Measurements from ENCODE around the gene TBX4.

The TBX4 gene

DNA sequence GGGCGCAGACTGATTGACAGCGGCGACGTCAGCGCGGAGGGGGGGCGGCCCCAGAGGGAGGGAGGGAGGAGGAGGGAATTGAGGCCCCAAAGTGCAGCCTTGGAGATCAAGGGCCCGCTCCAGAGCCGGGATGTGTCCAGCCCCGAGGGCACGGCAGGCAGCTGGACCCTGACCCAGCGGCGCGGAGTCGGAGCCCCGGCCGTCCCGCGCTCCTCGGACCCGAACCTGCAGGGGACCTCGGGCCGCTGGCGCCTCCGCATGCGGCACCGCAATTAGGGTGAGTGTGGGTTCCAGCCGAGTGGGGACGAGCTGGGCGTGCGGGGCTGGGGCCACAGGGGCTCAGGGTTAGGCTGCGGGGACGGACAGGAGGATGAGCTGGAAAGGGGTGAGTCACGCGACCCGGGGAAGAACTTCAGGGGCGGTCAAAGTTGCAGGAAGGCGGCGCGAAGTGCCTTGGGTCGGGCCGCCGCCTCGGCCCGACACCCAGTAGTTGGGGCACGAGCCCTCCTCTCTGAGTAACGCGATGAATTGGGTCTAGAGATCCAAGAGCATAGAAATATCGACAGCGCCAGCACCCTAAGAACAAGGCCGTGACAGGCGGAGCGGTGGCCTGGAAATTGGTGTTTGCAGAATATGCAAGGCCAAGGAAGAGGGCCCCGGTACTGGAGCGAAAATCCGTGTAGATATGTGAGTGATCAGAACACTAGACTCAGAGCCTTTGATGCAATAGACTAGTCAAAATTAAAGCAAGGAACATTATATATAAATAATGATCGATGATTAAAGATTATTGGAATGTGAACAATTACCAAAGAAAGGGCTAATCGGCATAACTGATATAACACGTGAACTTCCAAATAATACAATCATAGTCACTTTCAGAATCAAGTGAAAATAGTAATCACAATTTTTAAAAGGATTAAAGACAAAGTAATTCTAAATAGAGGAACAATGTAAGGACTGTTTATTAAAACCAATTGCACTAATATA, at the start of gene TBX4:
Gene TBX4 (plus strand): TSS at position 122 of the 990 bp plus-strand sequence. CDS start 4,069 bp downstream, outside the sequence.
- DNase-seq (ENCODE audit: low spot score), result no peak

DNA sequence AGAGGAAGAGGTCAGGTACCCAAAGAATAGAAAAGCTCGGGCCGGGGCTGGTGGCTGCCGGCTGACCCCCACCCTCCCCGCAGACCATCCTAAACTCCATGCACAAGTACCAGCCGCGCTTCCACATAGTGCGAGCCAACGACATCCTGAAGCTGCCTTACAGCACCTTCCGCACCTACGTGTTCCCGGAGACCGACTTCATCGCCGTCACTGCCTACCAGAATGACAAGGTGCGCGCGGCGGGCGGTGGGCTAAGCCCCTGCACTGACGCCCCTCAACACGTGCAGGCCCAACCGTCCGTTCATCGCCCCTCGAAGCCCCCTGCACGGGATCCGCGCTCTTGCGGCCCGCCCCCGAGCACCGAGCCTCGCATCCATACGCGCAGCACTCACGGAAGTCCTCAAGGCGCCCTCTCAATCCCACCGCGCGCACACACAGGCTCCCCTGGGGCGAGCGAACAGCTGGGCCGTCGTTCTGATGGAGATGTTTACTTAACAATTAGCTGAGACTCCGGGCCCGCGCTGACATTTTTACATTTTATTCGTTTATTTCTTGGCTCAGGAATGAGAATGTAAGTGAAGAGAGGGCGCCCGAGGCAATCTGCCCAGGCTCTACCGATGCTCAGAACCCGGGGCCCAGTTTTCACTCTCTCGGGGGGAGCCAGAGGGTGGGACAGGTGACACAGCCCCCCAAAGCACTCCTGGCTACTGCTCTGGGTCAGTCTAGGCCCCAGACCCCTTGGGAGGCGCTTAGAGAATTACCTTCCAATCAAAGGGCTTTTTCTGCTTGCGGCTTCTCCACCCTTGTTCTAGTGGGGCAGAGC, 49.0 kb upstream of the TBX4 start:
- no peak for DNase-seq (ENCODE audit: low spot score)

DNA sequence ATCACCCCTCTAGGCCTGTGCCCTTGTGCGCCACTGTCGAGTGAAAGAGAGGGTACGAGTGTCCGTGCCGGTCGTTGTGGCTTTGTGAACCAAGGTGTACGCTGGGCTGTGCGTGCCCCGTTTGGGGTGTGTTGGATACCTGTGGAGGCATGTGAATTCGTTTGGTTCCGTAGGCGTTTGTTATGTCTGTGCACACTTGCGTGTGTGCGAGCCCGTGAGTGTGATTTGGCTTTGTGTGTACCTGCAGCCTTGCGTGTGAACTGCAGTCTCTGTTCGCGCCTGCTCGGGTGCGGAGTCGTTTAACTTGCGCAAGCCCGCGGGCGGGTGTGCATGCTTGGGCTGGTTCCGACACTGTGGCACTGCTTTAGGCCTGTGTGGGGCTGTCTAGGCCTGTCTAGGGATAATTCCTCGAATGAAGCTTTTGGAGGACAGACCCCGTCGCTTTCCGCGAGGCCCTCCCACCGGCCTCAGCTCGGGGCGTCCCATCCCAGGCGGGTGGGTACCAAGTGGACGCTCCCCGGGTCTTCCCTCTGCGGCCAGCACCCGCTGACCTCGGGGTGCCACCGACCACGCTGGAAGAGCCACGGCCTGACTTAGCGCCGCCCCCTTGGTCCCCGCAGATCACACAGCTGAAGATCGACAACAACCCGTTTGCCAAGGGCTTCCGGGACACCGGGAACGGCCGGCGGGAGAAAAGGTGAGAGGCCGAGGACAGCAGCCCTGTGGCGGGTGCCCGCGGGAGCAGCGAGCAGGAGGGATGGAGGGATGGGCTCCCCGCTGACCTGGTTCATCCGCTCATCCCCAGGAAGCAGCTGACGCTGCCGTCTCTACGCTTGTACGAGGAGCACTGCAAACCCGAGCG, 48.2 kb upstream of the TBX4 start:
- peak; percentile 69 for DNase-seq (ENCODE audit: low spot score)

DNA sequence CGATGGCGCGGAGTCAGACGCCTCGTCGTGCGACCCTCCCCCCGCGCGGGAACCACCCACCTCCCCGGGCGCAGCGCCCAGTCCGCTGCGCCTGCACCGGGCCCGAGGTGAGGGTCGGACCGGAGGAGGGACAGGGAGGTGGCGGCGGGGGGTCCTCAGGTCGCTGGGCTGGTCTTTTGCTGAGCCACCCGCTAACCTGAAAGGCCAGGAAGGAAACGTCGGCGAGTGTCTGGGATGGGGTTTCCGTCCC, 47.6 kb upstream of the TBX4 start:
- no peak for DNase-seq (ENCODE audit: low spot score)

DNA sequence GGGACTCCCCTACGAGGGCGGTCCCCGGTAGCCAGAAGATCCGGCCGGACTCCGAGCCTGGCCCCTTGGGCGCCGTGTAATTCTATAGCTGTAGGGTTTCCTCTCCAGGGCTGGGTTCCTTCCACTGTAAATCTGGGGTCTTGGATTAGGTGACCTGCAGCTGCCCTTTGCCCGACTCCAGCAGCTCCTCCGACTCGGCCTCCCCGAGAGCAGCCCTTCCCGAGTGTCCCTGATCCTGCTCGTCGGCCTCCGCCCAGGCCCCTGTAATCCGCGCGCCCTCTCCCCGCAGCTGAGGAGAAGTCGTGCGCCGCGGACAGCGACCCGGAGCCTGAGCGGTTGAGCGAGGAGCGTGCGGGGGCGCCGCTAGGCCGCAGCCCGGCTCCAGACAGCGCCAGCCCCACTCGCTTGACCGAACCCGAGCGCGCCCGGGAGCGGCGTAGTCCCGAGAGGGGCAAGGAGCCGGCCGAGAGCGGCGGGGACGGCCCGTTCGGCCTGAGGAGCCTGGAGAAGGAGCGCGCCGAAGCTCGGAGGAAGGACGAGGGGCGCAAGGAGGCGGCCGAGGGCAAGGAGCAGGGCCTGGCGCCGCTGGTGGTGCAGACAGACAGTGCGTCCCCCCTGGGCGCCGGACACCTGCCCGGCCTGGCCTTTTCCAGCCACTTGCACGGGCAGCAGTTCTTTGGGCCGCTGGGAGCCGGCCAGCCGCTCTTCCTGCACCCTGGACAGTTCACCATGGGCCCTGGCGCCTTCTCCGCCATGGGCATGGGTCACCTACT, 47.1 kb upstream of the TBX4 start:
- peak; percentile 70 for DNase-seq (ENCODE audit: low spot score)

DNA sequence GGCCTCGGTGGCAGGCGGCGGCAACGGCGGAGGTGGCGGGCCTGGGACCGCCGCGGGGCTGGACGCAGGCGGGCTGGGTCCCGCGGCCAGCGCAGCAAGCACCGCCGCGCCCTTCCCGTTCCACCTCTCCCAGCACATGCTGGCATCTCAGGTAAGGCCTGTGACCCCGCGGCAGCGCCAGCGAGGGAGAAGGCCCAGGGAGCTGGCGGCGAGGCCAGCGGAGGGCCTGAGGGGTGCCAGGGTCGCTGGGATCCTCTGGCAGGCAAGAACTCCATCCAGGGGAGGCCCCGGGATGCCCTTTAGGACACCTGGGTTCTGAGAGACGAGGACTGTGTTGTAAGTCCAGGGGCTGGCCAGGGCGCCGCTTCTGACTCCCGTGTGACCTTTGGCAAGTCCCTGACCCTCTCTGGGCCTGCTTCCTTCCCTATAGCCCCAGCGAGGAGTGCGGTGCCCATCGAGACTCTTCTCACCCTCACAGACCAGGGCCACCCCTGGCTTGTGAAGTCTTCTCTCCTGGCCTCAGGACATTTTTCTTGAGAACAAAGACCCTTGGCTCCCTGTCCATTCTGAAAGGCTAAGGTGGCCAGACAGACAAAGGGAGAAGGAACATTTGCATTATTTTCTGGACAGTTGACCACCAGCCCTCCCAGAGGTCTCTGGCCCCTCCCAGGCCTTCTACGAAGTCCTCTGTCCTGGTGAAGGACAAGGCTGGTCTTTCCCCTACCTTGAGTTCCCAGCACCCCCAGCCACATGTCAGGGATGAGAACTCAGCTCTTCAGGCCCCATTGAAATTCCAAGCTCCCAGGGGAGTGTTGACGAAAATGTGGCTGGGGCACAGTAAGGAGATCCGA, 46.3 kb upstream of the TBX4 start:
- peak; percentile 63 for DNase-seq (ENCODE audit: low spot score)

GRCh38 chr17:61406537-61406845, 45.7 kb upstream of the TBX4 start:
- DNase-seq (ENCODE audit: low spot score), result no peak

DNA sequence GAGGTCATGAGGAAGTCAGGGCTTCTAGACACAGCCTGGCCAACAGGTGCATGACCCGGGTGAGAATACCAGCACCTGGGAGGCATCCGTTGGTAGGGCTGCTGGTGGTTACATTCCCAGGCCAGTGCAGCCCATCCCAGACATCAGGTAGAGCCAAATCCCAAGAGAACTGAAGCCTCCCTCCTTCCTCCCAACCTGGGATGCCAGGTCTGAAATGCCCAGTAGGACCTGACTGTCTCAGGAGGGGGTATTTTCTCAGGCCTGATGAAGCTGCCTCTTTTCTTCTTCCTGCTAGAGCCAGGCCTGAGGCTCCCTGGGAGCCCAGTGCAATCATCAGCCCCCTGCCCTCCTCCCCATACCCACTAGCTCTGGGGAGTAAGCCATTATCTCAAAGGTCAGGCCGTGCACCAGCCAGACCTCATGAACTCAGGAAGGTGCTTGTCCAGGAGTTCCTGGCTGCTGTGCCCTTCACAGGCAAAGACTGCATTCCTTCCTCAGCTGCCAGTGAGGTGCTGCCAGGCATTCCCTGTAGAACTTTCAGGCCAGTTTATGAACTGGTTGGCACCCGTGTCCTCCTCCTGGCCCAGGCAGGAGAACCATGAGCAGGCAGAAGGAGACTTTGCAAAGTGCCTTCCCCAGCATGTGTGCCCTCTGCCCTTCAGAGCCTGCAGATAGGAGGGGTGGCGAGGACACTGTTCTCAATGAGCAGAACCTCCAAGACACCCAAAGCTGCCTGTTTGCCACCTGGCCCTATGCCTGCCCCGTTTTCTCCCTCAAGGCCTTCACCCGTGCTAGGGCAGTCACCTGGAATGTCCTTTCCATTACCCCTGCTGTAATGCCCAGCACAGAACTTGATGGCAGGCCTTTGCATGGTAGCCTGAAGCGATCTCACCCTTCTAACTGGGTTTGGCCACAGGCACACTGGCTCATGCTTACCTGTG, 45.0 kb upstream of the TBX4 start:
- peak; percentile 62 for DNase-seq (ENCODE audit: low spot score)

- DNase-seq (ENCODE audit: low spot score), result peak; percentile 66
These were observed 43.8 kb upstream of the TBX4 start for GRCh38 chr17:61408151-61409041.

GRCh38 chr17:61409301-61410112, 42.7 kb upstream of the TBX4 start:
- DNase-seq (ENCODE audit: low spot score), result peak; percentile 83

- peak; percentile 70 for DNase-seq (ENCODE audit: low spot score)
These were observed 41.8 kb upstream of the TBX4 start for GRCh38 chr17:61410141-61411010.

DNA sequence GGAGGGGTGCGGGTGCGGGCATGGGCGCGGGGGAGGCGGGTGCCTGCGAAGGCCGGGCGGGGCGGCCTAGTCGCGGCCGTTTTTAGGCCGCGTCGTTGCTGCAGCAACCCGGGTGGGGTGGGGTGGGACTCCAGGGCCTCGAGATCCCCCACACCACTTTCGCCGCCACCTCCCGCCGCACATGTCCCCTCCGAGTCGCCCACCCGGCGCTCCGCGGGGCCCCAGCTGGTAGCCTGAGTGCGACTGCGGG, 41.3 kb upstream of the TBX4 start:
- DNase-seq (ENCODE audit: low spot score), result peak; percentile 84

GRCh38 chr17:61411261-61412142, 40.7 kb upstream of the TBX4 start:
- DNase-seq (ENCODE audit: low spot score), result peak; percentile 85

DNA sequence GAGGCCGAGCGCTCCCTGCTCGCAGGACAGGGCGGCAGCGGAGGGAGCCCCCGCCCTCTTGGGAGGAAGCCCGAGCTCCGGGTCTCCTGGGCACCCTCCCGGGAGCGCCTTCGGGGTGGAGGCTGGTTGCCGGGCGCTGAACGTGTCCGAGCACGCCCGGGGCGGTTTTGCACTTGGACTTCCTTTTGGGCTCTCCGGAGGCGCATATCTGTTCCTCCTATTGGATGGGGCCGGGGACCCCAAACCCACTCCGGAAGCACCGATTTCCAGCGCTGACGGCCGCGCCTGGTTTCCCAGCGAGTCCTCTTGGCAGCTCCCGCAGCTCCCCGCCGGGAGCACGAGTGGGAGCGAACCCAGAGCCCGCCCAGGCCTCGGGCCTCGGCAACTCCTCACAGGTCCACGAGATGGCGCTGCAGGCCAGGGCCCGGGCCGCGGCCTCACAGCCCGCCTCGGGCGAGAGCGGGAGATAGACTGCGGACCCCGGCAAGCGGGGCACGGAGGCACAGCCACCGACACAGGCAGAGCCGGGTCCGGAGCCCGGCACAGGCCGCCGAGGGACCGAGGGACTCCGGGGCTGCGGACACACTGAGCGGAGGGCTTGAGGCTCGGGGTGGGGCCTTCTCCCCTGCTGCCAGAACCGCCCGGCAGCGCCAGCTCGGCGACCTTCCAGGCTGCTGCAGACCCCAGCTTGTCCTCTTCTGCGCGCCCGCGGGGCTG, 39.9 kb upstream of the TBX4 start:
- peak; percentile 94 for DNase-seq (ENCODE audit: low spot score)
